ENCODE measurements around the gene TINCR. TPM values are rescaled to one million over a fixed set of nuclear protein-coding genes. Genes with fewer than 3 reads are reported as not detected.

Gene TINCR
- total RNA-seq, 1 experiment from 2014 or later, result 0.85 TPM

DNA sequence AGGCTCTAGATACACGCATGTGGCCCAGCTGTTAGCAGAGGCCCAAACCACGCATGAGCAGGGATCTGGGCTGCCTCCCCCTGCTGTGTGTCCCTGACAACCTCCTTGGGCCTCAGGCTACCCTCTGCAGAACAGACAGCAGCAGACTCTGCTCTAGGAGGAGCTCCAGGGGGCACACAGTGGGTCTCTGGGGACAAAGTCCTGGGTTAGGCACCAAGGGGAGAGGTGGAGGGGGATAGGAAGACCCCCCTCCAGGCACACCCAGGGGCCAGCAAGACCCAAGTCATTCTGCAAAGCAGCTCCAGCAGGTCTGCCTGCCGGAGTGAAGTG, 8.0 kb downstream of the TINCR start (continued):
- TF ChIP-seq ATF1 (CRISPR knock-in tag; IDR thresholded peaks at IDR 0.05), result no peak
- TF ChIP-seq, protein P1, sequence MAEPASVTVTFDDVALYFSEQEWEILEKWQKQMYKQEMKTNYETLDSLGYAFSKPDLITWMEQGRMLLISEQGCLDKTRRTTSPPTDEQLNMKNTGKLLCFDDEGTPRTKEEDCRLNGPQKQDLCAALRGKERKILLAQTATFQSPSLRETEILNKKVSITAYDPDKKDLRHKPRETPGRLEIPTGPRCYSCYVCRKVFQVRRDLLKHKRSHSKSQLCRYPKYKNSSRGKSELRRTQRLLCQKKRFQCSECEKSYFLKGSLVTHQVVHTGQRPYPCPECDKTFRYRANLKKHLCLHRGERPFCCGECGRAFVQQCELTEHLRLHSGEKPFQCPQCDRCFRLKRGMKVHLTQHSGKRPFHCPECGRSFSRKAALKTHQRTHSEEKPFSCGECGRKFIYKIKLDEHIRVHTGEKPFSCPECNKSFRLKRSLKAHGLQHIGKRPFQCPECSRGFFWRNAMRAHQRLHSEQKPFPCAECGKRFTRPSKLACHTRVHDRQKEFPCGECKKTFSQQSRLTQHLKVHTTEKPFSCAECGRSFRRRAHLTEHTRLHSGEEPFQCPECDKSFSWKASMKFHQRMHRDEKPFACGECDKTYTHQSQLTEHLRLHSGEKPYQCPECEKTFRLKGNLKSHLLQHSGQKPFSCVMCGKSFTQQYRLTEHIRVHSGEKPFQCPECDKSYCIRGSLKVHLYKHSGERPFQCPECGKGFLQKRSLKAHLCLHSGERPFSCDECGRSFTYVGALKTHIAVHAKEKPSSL (CRISPR knock-in tag; conservative IDR thresholded peaks at IDR 0.05), result no peak
- TF ChIP-seq, protein P2, sequence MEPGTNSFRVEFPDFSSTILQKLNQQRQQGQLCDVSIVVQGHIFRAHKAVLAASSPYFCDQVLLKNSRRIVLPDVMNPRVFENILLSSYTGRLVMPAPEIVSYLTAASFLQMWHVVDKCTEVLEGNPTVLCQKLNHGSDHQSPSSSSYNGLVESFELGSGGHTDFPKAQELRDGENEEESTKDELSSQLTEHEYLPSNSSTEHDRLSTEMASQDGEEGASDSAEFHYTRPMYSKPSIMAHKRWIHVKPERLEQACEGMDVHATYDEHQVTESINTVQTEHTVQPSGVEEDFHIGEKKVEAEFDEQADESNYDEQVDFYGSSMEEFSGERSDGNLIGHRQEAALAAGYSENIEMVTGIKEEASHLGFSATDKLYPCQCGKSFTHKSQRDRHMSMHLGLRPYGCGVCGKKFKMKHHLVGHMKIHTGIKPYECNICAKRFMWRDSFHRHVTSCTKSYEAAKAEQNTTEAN (CRISPR knock-in tag; IDR thresholded peaks at IDR 0.05), result no peak
- TF ChIP-seq SP1 (CRISPR knock-in tag; conservative IDR thresholded peaks at IDR 0.05), result no peak
- TF ChIP-seq ZNF317 (CRISPR knock-in tag; IDR thresholded peaks at IDR 0.05; ENCODE audit: borderline replicate concordance, low read depth), result no peak
- TF ChIP-seq ZNF138 (CRISPR knock-in tag; conservative IDR thresholded peaks at IDR 0.05), result no peak
- TF ChIP-seq, protein P3, sequence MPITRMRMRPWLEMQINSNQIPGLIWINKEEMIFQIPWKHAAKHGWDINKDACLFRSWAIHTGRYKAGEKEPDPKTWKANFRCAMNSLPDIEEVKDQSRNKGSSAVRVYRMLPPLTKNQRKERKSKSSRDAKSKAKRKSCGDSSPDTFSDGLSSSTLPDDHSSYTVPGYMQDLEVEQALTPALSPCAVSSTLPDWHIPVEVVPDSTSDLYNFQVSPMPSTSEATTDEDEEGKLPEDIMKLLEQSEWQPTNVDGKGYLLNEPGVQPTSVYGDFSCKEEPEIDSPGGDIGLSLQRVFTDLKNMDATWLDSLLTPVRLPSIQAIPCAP (CRISPR knock-in tag; IDR thresholded peaks at IDR 0.05), result no peak
- TF ChIP-seq ZNF219 (CRISPR knock-in tag; IDR thresholded peaks at IDR 0.05; ENCODE audit: borderline replicate concordance), result no peak
- TF ChIP-seq, protein P4, sequence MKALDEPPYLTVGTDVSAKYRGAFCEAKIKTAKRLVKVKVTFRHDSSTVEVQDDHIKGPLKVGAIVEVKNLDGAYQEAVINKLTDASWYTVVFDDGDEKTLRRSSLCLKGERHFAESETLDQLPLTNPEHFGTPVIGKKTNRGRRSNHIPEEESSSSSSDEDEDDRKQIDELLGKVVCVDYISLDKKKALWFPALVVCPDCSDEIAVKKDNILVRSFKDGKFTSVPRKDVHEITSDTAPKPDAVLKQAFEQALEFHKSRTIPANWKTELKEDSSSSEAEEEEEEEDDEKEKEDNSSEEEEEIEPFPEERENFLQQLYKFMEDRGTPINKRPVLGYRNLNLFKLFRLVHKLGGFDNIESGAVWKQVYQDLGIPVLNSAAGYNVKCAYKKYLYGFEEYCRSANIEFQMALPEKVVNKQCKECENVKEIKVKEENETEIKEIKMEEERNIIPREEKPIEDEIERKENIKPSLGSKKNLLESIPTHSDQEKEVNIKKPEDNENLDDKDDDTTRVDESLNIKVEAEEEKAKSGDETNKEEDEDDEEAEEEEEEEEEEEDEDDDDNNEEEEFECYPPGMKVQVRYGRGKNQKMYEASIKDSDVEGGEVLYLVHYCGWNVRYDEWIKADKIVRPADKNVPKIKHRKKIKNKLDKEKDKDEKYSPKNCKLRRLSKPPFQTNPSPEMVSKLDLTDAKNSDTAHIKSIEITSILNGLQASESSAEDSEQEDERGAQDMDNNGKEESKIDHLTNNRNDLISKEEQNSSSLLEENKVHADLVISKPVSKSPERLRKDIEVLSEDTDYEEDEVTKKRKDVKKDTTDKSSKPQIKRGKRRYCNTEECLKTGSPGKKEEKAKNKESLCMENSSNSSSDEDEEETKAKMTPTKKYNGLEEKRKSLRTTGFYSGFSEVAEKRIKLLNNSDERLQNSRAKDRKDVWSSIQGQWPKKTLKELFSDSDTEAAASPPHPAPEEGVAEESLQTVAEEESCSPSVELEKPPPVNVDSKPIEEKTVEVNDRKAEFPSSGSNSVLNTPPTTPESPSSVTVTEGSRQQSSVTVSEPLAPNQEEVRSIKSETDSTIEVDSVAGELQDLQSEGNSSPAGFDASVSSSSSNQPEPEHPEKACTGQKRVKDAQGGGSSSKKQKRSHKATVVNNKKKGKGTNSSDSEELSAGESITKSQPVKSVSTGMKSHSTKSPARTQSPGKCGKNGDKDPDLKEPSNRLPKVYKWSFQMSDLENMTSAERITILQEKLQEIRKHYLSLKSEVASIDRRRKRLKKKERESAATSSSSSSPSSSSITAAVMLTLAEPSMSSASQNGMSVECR (CRISPR knock-in tag; IDR thresholded peaks at IDR 0.05; ENCODE audit: borderline replicate concordance), result no peak
- TF ChIP-seq ZNF232 (CRISPR knock-in tag; IDR thresholded peaks at IDR 0.05), result no peak

DNA sequence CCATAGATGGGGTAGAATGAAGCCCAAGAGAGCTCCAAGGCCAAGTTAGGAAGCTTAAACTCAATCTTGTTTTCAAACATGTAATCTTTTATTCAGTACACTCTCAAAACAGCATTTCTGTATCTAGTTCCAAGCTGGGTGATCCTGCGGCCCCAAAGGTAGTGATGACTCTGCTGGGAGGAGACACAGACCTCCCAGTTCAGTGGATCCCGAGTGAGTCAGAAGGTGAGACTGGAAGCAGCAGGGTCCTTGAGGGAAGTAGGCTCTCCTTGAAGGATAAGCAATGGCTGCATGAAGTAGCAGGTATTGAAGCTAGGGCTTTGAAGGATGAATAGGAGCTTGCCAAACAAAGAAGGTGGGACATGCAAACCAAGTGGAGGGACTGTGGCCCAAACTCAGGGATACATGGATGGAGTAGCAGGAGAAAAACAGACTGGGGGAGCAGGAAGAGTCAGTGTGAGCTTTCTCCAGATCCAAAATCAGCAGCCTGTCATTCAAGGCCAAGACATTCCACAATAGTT, 9.6 kb downstream of the TINCR start:
- H3K4me3 Mint-ChIP-seq, result no peak overlapping the region
- H3K27me3 Mint-ChIP-seq (ENCODE audit: low read depth), result peaks cover 3% of the 10 kb centered on the region
- H3K36me3 Mint-ChIP-seq, result no peaks in the 10 kb centered on the region
- ATAC-seq (no peak), DNase-seq (ENCODE audit: low spot score) (no peak)
- peaks cover 21% of the 10 kb centered on the region for H3K4me1 Mint-ChIP-seq
- ChIA-PET POLR2A (no interaction called here), CTCF (interaction anchor here (0.8 to 2.9 kb wide), 5 partner anchors 9 to 129 kb away, joined by 3 to 16 read pairs (median 3); partner anchors contain the start of gene TINCR)
- H3K27ac Mint-ChIP-seq, result peak overlapping the region; percentile 40; the same call in 1 of the 2 replicates
- peaks cover 11% of the 10 kb centered on the region for H3K9me3 Mint-ChIP-seq
- TF ChIP-seq, protein P5, sequence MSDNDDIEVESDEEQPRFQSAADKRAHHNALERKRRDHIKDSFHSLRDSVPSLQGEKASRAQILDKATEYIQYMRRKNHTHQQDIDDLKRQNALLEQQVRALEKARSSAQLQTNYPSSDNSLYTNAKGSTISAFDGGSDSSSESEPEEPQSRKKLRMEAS (CRISPR knock-in tag; IDR thresholded peaks at IDR 0.05), result no peak
- TF ChIP-seq, protein P6, sequence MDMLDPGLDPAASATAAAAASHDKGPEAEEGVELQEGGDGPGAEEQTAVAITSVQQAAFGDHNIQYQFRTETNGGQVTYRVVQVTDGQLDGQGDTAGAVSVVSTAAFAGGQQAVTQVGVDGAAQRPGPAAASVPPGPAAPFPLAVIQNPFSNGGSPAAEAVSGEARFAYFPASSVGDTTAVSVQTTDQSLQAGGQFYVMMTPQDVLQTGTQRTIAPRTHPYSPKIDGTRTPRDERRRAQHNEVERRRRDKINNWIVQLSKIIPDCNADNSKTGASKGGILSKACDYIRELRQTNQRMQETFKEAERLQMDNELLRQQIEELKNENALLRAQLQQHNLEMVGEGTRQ (CRISPR knock-in tag; IDR thresholded peaks at IDR 0.05), result no peak
- no peak for TF ChIP-seq ETV6 (CRISPR knock-in tag; IDR thresholded peaks at IDR 0.05)
- no peak for TF ChIP-seq MYBL2 (CRISPR knock-in tag; IDR thresholded peaks at IDR 0.05)
- TF ChIP-seq, protein P7, sequence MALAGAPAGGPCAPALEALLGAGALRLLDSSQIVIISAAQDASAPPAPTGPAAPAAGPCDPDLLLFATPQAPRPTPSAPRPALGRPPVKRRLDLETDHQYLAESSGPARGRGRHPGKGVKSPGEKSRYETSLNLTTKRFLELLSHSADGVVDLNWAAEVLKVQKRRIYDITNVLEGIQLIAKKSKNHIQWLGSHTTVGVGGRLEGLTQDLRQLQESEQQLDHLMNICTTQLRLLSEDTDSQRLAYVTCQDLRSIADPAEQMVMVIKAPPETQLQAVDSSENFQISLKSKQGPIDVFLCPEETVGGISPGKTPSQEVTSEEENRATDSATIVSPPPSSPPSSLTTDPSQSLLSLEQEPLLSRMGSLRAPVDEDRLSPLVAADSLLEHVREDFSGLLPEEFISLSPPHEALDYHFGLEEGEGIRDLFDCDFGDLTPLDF (CRISPR knock-in tag; IDR thresholded peaks at IDR 0.05), result no peak
- no peak for TF ChIP-seq TP53 (CRISPR knock-in tag; IDR thresholded peaks at IDR 0.05)

Measured in WTC11 (cell line).